Measurements from ENCODE around the gene AP5S1.
A peak's percentile ranks its signal among the peaks of the same experiment; 100 is the strongest.
"Not testable (repeated sequence)": the region's sequence is repeated elsewhere in the genome, so short reads cannot be mapped to it uniquely, and the experiment has no call there.

AP5S1 gene

GRCh38 chr20:3820048-3820900 is at the start of gene AP5S1:
TSS of gene AP5S1 (plus strand) at chr20:3820547. CDS start at chr20:3822118, 1,571 bp downstream.
- peak; percentile 98 for DNase-seq (ENCODE audit: low spot score)

GRCh38 chr20:3771552-3772058 is 48.7 kb upstream of the AP5S1 start:
- DNase-seq (ENCODE audit: low spot score): no peak

DNA sequence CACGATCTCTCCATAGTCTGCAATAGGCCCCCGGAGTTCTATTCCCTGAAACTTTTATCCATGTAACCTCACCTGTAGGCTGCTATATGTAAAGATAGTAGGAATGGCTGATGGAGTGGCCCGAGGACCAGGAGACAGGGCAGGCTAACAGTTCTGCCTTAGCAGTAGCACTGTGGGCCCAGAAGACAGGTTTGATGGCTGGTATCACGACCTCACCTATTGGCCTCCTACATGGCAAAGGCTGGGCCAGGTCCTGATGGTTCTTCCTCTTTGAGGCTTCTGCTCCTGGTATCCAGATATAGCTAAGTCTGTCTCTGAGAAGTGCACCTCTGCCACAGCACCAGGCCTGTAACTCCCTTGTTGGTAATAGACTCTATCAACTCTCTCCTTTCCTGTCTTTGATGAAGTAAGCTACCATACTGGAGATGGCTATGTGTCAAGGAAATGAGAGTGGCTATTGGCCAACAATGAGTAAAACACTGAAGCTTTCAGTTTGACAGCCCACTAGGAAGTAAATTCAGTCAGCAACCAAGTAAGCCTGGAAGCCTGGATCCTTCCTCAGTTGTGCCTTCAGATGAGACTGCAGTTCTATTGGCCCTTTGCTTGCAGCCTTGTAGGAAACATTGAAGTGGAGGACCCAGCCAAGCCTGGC is 44.8 kb upstream of the AP5S1 start:
- no peak for DNase-seq (ENCODE audit: low spot score)

GRCh38 chr20:3777381-3777715 is 43.0 kb upstream of the AP5S1 start:
- DNase-seq (ENCODE audit: low spot score): no peak

GRCh38 chr20:3777716-3778629 is 42.4 kb upstream of the AP5S1 start:
- no peak for DNase-seq (ENCODE audit: low spot score)

DNA sequence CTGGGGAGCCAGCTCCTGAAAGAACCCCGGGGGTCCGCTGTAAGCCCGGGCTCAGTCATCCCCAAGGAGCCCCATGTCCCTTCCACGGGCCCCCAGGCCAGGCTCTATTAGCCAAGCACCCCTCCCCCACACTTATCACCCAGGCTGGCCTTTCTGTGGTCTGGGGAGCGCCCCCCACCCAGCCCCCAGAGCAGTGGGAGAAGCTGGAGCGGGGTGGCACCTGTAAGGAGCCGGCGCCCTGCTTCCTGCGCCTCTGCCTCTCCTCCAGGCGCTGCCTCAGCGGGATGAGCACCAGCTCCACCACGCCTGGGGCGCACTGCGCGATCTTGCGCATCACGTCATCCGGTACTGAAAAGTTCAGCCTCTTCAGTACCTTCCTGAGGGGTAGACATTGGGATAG is 41.4 kb upstream of the AP5S1 start:
- no peak for DNase-seq (ENCODE audit: low spot score)

DNA sequence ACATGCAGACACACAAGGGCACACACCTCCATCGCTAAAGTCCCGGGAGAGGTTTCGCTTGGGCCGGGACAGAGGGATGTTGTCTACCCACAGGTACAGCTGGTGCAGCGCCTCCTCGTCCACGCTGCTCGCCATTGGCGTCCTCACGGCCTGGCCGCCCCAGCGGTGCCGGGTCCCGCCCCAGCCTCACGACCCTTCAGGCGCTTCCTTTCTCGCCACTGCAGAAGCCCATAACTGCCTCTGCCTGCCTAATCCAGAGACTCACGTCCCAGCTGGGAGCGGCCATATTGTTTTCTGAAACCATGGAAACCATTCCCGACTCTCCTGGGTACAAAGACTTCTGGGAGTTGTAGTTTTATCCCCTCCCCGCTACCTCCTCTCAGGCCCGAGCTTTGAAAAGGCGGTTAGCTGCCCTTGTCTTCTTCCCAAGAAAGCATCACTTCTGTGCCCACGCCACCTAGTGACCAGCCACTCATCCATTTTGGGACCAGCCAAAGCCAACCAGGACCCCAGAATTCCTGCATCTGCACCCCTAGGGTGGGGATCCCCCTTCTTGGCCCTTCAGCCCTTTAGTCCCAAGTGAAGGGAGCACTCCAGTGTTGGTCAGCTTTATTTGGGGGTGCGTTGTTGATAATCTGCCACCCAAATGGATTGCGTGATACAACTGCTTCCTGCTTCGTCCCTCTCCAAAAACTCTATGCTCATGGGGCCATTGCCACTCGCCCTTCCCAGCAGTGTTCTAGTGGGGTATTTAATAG is 39.0 kb upstream of the AP5S1 start, which contains the start of gene SPEF1:
Gene SPEF1, minus strand, starts transcription at position 296 of the 758 bp plus-strand sequence. Its CDS starts 161 bp downstream, at position 135.
- DNase-seq (ENCODE audit: low spot score): peak; percentile 99

DNA sequence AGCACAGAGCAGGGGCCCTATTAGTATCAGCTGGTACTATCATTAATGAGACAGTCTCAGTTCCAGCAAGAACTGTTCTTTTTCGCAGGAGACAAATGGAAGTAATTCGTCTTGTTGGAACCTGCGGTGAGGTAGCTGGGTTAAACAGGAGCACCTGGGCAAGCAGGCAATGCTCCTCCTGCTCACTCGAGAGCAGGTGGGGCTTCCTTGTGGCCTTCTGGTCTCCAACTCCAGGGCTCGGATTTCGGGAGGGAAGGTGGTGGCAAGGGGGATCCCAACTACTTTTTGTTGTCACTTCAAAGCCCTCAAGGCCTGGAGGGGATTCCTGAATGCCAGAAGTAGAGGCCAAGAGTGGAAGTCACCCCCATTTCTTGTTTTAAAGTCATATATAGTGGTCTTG is 37.8 kb upstream of the AP5S1 start:
- no peak for DNase-seq (ENCODE audit: low spot score)

DNA sequence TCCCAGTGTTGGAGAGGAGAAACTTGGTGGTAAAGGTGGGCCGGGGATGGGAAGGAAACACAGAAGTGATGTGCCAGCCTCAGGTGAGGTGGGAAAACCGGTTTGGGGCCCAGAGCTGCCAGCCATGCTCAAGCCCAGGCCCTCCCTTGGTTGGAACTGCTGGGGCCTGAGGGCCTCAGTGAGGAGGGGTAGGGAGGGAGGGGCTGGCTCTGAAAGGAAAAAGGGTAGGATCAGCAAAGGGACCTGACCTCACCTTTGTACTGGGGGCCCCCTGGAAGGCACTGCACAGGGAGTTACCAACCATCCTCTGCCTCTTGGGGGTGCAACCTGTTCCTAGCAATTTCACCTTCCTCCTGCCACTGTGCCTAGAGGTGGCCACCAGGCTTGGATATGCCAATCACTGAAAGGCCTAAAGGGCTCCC is 37.3 kb upstream of the AP5S1 start:
- no peak for DNase-seq (ENCODE audit: low spot score)

GRCh38 chr20:3783511-3784195 is 36.7 kb upstream of the AP5S1 start:
- DNase-seq (ENCODE audit: low spot score): no peak

DNA sequence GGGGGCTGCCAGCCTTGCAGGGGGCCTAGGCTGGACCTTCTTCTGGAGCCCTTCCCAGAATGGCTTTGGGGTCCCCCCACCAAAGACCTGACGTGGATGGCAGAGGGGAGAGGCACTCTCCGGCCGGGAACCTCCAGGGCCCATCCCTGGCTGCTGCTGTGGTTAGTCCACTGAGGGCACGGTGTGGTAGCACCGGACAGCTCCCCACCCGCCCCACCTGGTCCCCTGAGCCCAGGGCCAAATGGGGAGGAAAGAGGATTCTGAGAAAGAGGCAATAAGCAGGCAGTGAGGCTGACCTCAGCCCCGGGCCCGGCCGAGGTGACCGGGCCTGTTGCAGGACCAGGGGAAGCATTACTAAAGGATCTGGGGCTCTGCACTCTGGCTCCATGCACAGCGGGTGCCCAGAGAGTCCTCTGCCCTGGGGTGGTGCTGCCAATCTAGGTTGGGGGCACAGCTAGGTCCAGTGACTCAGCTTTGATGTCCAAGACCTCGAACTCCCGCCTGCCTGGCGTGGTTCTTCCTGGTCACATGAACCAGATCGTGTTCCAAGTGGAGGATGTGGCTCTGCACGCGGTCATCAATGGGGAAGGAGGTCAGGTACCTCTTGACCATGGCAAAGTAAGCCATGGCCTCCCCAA is 36.0 kb upstream of the AP5S1 start:
- DNase-seq (ENCODE audit: low spot score): no peak

DNA sequence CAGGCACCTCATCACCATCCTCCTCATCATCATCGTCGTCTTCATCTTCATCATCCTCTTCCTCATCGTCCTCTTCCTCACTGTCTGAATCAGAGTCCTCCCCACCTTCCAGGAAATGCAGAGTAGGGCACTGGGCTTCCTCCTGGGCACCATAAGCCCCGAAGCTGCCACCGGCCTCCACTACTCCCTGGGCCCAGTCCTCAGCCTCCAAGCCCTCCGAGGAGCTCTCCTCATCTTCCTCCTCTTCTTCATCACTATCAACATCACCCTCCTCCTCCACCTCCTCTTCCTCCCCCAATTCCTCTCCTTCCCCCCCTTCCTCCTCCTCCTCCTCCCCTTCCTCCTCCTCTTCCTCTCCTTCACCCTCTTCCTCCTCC is 35.5 kb upstream of the AP5S1 start:
- DNase-seq (ENCODE audit: low spot score): no peak

DNA sequence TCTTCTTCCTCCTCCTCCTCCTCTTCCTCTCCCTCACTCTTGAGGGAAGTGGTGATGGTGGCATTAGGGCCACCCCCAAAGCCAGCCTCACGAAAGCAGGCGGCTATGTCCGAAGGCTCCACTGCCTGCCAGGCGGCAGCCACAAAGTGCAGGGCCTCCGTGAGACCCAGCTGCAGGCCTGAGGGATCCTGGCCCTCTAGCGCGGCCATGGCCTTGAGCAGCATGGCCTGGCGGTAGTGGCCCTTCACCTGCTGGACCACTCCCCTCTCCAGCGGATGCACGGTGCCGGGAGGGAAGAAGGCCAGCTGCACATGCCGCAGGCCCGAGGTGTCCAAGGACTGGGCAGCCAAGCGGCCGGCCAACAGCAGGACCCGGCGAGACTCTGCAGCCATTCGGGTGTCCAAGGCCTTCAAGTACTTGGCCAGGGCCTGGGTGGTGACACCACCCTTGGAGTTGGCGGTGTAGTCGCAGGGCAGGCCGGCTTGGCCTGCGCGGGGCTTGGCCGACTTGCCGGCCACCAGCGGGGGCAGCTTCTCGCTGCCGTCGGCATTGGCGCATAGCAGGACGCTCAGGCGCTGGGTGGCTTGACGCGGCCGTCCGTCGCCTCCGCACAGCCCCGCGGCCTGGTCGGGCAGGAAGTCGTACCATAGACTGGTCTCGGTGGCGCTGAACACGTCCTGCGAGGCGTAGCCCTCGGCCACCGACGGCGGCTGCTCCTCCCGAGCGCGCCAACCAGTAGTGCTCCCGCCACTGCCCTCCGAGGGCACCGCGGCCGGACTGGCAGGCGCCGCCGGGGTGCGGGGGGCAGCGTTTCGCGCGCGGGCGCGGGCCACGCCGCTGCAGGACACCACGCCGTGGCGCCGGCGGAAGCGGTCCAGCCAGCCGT is 34.9 kb upstream of the AP5S1 start:
- DNase-seq (ENCODE audit: low spot score): no peak

GRCh38 chr20:3786126-3786484 is 34.2 kb upstream of the AP5S1 start:
- peak; percentile 56 for DNase-seq (ENCODE audit: low spot score)

DNA sequence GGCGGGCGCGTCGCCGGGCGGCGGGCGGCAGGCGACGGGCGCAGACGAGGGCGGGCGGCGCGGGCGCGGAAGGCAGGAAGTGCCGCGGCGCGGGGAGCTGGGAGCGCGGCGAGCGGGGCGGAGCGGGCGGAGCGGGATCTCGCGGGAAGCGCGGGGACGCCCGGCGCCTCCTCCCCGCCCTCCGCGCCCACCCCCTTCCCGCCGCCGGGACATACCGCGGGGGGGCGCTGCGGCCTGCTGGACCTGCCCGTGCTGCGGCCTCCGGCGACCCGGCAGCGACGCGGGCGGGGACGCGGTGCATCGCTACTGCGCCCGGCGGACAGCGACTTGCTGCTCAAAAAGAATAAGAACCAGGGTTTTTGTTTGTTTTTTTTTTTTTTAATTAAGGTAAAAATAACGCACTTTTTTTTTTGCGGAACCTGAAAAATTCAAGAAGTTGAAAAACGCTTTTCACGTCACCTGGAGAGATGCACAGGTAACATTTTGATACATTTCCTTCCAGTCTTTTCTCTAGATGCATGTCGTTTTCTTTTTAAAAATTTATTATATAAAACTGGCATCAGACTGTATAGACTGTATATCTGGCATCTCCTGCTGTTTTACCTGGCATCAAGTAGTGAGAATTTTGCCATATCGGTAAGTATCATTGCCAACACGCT is 33.6 kb upstream of the AP5S1 start, which contains the start of gene CENPB:
Gene CENPB, minus strand, starts transcription at position 76 of the 659 bp plus-strand sequence. CDS start 257 bp downstream, outside the sequence.
- peak; percentile 91 for DNase-seq (ENCODE audit: low spot score)

DNA sequence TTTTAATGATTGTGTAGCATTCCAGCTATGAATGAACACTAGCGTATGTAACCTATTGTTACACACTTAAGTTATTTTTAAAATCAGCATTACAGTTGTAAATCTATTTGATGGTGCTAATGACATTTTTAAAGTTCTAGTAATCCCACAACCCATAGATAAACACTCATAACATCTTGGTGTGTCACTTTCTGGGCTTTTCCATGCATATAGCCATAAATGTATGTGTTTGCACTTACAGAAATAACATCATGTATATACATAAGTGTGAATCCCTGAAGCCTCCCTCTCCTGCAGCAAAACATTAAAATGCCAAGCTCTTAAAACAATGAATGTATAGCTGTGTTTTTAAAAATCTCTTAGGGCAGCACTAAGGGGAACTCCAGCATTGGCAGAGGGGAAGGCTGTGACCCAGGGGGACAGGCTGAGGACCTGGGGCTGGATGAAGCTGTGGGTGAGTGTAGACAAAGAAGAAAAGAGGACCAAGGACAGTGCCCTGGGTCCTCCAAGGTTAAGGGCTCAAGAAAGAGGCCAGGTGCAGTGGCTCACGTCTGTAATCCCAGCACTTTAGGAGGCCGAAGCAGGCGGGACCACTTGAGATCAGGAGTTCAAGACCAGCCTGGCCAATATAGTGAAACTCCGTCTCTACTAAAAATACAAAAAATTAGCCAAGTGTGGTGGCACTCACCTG is 32.9 kb upstream of the AP5S1 start:
- no peak for DNase-seq (ENCODE audit: low spot score)

DNA sequence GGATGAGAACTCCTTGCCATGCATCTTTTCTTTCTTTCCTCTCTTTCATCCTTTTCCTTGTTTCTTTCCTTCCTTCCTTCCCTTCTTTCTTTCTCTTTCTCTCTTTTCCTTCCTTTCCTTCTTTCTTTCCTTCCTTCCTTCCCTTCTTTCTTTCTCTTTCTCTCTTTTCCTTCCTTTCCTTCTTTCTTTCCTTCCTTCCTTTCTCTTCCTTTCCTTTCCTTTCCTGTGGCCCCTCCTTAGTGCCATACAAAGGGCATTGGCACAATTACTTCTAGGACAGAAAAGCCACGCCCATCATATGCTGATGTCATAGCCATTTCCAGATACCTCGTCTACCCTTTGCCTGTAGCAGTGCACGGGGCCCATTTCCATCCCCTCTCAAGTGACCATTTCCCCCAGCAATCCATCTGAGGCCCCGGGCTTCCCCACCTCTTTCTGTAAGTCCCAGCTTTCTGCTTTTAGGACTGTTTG is 31.6 kb upstream of the AP5S1 start:
- DNase-seq (ENCODE audit: low spot score): no peak

- not testable (repeated sequence) for DNase-seq (ENCODE audit: low spot score)
These were observed 31.1 kb upstream of the AP5S1 start for GRCh38 chr20:3789201-3789600.
